CD4-positive, alpha-beta T cell treated with Interleukin-6 at 100 ng/mL for 8 hours (primary cell): Measurements from ENCODE around the gene FNDC10.

Source experiments
- DNase-seq: peaks from one replicate; pipeline ENCODE4 v3.0.0-alpha.2; 2020; ENCODE audit warnings: mixed read lengths, low spot score

The FNDC10 gene

DNA sequence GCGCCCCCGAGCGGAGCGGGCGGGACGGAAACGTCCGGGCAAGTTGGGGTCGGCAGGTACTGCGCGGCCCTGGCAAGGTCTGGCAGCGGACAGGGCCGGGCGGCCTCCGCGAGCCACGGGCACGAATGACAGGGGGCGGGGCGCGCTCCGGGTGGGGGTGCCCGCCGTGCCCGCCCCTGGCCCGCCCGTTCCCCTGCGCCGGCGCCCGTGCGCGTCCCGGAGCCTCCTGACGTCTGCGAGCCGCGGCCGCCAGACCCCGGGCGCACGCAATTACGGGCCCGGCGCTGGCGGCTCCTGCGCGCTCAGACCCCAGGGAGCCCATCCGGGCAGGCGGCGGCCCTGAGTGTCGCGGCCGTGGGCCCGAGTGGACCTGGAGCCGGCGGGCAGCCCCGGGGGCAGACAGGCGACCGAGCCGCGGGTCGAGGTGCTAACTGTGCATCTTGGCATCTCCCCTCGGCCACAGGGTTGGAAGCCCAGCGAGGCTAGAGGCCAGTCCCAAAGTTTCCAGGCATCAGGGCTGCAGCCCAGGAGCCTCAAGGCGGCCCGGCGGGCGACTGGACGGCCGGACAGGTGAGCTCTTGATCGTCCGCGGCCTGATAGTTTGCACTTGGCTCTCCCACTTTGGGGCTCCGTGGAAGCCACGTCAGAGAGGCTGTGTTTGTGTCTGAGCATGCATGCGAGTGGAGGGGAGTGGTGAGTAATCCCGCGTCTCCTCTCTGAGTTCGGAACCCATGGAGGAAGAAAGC lies 16.3 kb upstream of the FNDC10 start:
- DNase-seq, result no peak

DNA sequence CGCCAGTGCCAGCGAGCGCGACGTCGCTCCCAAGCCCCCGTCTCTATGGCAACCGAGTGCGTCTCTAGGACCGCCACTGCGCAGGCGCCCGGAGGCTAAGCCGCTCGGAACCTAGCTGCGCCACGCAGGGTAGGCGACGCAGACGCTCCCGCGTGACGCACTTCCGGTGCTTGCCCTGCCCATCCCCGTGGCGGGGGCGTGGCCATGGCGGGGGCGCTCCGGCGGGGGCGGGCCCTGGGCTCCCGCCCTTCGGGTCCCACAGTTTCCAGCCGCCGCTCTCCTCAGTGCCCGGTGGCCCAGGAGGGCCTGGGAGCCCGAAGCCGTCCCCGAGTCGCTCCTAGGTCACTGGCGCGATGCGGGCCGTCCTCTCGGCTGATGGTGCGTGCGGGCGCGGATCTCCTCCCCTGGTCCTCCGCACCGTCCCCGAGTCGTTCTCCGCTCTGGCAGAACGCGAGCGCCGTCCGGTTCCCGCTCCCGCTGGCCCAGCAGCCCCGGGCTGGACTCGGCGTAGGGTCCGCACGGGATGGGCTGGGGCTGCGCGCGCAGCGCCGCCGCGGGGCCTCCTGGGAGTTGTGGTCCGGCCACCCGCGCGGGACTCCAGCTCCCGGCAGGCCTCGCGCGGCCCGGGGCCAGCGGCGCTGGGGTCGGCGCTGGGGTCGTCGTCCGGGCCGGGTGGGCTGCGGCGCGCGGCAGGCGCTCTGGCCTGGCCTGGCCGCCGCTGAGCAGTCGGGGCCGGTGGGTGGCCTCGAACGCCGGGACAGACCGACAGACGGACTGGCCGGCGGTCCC lies 15.5 kb upstream of the FNDC10 start, which contains the start of gene MIB2:
TSS of gene MIB2 (plus strand) at position 245 of the 789 bp plus-strand sequence. CDS start 7,953 bp downstream, outside the sequence.
- DNase-seq, result peak; percentile 99

DNA sequence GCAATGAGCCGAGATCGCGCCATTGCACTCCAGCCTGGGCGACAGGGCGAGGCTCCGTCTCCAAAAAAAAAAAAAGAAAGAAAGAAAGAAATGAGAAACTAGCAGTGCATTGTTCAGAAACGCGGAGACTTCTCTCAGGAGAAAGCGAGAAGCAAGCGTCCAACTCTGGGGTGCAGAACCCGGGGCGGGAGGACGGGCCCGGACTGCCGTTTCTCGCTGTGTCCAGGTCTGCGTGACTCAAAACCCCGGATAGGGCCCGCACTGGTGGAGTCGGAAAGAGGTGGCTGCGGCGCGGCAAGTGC lies 15.0 kb upstream of the FNDC10 start:
- no peak for DNase-seq

DNA sequence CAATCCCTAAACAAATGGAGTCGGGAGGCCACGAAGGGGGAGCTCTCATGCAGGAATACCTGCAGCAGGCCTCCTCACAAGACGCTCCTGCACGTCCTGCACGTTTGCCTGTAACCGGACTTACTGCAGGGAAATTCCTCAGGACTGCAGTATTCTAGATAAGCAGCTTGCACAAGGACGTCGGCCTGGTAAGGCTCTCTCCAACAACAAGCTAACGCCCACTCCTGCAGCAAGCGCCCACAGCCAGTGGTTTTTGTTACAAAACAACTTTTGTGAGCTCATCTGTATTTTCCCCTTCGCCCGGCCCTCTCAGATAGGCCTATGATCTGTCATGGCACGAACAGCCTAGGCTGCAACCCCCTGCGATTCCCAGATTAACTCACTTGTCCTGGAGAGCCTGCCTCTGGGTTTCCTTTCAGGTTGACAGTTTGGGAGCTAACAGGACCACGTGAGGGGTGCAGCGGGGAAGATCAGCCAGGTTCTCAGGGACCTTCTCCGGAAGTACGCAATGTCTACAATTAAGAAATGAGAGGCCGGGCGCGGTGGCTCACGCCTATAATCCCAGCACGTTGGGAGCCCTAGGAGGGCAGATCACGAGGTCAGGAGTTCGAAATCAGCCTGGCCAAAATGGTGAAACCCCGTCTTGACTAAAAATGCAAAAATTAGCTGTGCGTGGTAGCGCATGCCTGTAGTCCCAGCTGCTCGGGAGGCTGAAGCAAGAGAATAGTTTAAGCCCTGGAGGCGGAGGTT lies 14.4 kb upstream of the FNDC10 start:
- DNase-seq, result peak; percentile 43

DNA sequence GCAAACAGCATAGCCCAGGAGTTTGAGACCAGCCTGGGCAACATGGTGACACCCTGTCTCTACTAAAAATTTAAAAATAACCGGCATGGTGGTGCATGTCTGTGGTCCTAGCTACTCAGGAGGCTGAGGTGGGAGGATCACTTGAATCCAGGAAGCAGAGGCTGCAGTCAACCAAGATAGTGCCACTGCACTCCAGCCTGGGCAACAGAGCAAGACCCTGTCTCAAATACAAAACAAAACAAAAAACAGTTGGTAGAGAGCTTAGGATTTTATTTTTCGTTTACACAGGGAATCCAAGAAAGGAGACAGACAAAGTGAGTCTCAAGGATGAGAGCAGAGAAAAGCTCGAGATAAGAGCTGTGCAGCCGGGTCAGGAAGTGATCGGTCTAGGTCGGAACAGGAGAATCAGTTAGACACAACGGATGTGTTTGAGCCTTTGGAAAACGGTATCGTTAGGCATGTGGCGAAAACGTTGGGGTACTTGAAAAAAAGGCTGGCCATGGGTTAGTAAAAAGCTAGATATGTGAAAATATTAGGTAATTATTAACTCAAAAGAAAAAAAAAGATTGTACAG lies 13.7 kb upstream of the FNDC10 start:
- DNase-seq, result no peak

DNA sequence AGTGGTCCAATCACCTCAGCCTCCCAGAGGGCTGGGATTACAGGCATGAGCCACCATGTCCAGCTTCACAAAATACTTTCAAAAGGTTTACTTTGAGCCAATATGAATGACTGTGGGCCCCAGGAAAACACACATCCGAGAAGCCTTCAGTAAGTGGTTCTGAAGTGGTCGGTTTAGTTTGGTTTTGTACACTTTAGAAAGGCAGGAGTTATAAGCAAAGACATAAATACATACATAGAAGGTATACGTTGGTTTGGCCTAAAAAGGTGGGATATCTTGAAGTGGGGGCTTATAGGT lies 12.1 kb upstream of the FNDC10 start:
- DNase-seq, result no peak

DNA sequence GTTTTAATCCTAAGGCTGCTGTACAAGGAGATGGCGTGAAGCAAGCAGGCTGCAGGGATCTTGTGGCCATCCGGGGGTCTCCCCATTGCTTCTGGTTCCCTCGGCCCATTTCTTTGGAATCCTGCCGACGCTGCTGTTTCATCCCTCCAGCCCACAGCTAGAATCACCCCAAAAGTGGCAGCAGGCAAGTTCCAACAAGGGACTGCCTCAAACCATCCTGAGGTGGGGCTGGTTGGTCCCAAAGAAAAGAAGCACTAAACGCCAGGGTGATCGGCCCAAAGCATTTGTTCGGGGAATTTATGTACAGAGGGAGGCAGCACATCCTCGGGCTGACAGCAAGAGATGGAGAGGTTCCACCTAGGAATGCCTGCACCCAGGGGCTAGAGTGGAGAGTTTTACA lies 10.9 kb upstream of the FNDC10 start:
- no peak for DNase-seq

DNA sequence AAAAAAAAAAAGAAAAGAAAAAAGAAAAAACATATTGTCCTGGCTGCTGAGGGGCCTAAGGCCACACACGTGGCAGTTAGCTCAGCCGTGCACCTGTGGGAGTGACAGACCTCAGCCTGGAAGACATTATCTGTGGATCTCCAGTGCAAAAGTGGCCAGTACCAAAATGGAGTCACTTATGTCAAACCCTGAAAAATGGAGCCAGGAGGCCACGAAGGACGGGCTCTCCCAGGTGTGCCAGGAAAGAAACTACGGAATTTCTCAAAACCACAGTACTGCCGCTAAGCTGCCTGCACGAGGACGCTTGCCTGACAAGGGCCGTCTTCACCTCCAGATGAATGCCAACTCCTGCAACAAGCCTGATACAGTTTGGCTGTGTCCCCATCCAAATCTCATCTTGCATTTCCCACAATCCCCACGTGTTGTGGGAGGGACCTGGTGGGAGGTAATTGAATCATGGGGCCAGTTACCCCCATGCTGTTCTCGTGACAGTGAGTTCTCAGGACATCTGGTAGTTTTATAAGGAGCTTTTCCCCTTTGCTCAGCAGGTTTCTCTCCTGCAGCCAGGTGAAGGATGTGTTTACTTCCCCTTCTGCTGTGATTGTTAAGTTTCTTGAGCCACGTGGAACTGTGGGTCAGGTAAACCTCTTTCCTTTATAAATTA lies 10.0 kb upstream of the FNDC10 start:
- DNase-seq, result no peak

DNA sequence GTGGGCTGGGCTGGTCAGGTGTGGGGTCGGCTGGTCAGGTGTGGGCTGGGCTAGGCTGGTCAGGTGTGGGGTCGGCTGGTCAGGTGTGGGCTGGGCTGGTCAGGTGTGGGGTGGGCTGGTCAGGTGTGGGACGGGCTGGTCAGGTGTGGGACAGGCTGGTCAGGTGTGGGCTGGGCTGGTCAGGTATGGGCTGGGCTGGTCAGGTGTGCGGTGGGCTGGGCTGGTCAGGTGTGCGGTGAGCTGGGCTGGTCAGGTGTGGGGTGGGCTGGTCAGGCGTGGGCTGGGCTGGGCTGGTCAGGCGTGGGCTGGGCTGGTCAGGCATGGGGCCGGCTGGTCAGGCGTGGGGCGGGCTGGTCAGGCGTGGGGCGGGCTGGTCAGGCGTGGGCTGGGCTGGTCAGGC lies 6.3 kb upstream of the FNDC10 start:
- DNase-seq, result no peak

DNA sequence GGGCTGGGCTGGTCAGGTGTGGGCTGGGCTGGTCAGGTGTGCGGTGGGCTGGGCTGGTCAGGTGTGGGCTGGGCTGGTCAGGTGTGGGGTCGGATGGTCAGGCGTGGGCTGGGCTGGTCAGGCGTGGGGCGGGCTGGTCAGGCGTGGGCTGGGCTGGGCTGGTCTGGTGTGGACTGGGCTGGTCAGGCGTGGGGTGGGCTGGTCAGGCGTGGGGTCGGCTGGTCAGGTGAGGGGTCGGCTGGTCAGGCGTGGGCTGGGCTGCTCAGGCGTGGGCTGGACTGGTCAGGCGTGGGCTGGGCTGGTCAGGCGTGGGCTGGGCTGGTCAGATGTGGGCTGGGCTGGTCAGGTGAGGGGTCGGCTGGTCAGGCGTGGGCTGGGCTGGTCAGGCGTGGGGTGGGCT lies 5.8 kb upstream of the FNDC10 start:
- no peak for DNase-seq

DNA sequence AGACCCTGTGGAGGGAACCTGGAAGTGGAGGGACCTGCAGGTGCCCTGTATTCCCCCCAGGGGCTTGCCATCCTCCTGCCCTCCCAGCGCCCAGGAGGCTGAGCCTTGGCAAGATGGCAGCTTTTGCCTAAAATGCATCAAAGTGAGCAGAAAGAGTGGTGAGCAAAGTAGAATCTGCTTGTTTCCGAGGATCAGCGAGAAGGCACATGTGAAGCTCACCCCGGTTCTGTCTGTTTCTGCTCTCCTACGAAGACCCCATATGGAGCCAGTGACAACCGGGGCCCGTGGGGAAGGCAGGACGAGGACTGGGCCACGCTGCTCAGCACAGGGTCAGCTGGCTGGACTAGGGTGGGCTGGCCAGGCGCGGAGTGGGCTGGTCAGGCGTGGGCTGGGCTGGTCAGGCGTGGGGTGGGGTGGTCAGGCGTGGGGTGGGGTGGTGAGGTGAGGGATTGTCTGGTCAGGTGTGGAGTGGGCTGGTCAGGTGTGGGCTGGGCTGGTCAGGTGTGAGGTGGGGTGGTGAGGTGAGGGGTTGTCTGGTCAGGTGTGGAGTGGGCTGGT lies 5.2 kb upstream of the FNDC10 start:
- DNase-seq, result no peak

DNA sequence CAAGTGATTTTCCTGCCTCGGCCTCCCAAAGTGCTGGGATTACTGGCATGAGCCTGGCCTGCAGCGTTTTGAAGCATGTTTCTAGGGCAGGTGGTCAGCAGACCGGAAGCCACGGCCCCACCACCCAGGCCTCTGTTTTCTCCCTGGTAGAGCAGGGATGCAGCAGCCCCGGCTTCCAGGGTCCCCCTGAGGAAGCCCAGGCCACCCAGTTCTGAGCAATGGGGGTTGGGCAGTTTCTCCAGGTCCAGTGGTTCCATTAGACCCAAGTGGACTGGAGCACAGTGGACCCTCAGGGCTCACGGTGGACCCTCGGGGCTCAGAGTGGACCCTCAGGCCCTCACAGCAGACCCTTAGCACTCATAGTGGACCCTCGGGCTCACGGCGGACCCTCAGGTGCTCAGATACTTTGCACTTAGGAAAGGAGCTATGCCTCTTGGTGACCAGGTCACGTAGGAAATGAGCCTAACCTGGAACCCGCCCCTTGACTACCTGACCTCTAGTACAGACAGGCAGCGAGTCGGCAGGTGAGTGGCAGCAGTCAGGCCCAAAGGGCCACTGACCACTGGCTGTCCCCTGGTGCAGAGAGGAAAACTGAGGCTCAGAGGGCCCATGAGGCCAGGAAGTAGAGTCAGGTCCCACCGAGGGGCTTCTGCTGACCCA lies 4.6 kb upstream of the FNDC10 start:
- no peak for DNase-seq

DNA sequence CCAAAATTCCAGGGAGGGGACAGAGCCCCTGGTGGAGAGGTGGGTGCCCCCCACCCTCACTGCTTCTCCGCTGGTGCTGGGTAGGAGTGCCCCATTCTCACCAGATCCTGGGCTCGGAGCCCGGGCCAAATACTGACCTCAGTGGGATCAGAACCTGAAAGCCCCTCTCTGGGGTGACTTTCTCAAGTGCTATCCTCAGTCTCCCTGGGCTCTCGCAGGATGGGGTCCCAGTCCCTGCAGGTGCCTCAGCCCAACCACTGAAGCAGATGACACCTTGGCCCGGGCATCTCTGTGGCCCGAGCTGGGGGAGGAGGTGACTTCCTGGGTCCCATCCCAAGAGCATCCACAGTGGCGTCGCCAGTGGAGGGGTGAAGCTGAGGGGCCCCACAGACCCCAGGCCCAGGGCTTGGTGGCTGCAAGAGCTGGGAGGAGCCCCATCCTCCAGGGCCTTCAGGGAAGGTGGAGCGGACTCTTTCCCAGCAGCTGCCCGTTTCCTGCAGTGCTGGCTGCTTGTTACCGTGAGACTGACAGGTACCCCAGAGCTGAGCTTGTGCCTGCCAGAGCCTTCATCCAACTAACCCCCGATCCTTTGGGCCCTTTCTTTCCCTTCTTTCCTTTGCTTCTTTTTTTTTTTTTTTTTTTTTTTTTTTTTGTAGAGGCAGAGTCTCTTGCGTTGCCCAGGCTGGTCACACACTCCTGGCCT lies 3.9 kb upstream of the FNDC10 start:
- DNase-seq, result no peak

DNA sequence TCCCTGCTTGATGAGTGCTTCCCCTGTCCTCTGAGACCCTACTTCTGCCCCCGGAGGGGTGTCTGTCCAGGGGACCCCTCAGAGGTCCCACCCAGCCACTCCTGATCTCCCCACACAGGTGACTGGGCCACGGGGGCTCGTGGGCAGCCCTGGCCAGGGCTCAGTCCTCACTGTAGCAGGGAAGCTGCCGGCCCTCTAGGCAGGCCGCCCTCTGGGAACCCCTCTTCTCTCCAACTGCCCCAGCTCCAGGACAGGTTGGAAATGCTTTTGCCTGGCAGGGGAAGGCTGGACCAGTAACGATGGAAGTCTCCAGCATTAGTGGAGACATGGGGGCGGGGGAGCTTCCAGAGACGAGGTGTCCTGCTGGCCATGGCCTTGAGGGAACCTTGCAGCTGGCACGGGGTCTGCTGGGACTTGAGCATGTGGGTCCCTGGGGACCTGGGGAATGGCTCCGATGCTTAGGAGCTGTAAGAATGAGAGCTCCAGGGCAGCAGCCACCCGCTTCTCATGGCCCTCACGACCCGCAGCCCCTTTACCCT lies 3.1 kb upstream of the FNDC10 start:
- DNase-seq, result no peak

DNA sequence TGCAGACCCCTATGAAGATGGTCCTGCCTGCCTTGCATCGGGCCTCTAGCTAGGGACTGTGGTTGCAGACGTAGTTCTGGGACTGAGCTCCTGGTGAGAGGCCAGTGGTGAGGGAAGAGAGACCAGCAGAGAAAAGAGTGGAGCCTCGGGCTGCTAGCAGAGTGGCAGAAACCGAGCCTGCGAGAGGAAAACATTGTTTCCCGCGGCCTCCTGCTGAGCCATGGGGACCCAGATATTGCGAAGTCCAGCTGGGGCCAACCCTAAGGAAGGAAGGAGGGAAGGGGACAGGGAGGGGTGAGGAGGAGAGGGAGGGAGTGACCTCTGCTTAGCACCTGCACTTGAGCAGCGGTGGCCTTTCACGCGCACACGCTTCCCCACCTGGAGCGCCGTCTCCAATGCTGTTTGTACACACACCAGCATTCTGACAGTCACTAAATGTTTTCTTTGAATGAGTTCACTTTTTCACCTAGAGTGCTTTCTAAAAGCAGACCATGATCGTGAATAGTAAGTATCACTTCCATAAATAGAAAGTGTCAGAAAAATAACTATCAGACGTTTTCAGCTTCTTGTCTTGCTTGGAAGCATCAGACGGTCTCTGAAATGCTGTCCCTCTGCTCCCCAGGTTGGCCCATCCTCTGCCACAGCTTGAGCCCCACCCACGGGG lies 2.5 kb upstream of the FNDC10 start:
- DNase-seq, result no peak

DNA sequence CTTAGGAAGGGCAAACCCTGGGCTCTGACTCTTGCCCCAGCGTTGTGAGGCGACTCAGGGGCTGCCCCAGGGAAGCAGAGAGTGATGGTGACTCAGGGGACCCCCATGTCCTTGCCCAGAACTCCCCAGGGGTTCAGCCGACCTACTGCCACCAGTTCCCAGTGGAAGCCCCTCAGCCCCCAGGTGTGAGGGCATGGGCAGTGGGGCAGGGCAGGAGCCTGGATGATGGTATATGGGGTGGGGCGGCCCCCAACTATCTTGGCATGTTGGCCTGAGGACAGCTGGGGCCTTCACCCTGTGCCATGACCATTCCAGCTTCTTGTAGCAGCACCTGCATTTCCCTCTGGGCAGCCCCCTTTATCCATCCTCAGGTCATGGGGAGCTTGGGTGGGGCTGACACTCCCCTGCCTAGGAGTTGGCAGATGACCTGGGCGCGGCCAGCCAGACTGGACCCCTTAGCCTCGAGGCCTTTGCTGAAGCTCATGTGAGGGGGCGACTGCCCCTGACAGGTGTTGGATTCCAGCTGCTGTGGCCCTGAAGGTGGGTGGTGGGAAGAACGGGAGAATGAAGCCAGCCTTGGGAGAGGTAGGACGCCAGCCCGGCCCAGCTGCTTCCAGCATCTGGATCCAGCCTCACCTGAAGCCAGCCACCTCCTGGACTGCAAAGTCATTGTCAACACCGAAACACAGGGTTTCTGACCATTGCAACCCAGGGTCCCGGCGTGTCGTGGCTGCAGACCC lies 1.8 kb upstream of the FNDC10 start:
- DNase-seq, result no peak

DNA sequence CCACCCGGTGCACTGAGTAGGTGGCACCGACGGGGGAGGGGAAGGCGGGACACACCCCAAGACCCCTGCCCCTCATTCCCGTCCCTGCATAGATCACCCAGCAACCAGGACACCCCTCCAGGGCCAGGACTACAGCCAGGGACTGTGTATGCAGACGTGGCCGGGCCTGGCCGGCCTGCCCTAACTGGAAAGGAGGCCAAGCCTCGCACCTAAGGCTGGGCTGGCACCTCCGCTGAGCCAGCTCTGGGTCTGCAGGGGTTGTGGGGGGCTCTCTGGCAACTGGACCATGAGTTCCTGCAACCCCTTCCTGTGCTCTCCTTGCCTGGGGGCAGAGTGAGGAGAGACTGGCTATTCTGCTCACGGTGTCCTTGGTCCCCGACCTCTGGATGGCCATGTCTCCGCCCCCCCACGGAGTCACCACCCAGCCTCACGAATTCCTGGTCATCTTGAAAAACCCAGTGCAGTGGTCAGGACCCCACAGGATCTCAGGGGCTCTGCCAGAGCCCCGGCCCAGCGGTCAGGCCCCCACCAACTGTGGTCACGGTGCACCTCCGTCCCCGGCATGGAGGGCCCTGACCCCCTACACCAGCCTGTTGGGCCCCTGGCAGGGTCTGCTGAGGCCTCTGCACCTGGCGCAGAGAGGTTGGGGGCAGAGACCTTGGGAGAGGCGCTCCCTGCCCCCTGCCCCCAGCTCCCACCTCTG lies 1.1 kb upstream of the FNDC10 start:
- no peak for DNase-seq
